NCI-H460 (cell line): Measurements from ENCODE around the gene DNM3. TPM values are rescaled to one million over a fixed set of nuclear protein-coding genes. Genes with fewer than 3 reads are reported as not detected.

ENCODE experiments used
- DNase-seq: peaks from one replicate; pipeline ENCODE4 v3.0.0-alpha.2; 2016; ENCODE audit warnings: low read depth; ENCODE audit errors: extremely low read depth
- total RNA-seq: library from RNA; depleted of rRNA; stranded (reverse); fragments of >200 nt; shearing (Covaris generic); gene quantifications from 2 replicates; pipeline ENCODE4 v1.2.3, GENCODE V29; 2014

The DNM3 gene
- total RNA-seq, 1 experiment from 2014 or later: 0.27 TPM

- no peak for DNase-seq
These were observed 369.9 kb downstream of the DNM3 start for GRCh38 chr1:172211221-172211620.

GRCh38 chr1:172212124-172212523 lies 370.8 kb downstream of the DNM3 start:
- no peak for DNase-seq

DNA sequence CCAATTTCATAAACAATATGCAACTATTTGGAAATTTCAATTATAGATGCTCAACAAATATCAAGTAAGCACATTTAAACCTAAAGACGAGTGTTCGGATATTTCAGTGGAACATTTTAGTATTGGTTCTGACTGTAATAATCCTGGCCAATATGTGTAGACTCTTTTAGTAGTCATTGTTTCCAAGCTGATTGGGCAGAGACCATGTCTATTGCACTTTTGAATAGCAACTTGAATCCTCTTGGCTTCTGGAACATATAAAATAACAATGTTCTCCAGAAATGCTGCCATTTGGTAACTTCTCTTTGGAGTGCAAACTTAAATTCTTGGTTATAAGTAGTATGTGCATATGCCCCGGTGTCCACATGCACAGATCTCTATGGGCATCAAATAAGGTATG lies 373.7 kb downstream of the DNM3 start:
- DNase-seq: no peak

DNA sequence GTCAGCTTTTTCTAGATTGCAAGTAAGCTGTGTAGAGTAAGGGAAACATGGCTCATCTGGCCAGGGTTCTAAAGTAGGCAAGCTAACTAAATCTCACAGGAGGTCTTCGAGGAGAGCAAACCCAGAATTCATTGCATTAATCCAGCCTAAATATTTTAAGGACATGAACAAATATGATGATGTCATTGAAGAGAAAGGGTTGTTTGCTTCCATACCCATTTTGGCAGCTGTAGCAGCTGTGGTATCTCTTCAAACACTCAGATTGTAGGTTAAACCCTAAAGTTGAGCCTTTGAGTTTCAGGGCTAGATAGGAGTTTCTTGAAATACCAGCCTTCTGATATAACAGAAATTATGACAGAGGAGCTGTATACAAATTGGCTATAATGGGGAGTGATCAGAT lies 378.7 kb downstream of the DNM3 start:
- DNase-seq: no peak

DNA sequence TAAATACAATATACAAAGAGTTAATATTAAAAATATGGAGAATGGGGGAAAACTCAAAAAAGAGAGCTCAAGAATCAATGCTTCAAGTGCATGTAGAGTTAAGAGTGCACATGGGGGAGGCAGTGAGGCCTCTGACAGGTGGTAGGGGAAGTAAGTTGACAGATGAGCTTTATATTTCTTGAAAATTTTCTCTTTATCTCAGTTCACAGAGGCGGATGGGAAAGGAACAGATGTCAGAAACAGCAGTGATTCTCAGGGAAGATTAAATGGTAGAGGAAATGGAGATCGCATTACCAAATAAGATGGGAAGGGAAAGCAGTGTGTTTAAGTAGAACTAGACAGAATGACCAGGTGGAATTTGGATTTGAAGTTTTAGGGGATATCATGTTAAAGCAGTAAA lies 379.1 kb downstream of the DNM3 start:
- no peak for DNase-seq

DNA sequence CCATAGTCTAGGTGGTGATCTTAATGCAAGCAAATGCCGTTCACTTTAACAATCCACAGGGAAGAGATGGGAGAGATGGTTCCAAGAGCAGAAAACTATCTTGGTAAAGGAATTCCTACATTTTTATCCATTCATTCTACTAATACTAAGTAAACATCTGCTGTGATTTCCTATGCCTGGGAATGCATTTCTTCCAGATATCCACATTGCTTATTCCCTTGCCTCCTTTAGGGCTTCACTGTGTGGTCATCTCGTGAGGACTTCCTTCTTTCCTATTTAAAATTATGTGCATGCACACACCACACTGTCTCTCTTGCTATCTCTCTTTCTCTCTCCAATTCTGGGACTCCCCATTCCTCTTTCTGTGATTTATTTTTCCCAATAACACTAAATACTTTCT lies 380.1 kb downstream of the DNM3 start:
- no peak for DNase-seq

- DNase-seq: no peak
These were observed 383.6 kb downstream of the DNM3 start for GRCh38 chr1:172224871-172225270.

- no peak for DNase-seq
These were observed 388.6 kb downstream of the DNM3 start for GRCh38 chr1:172229942-172230341.

DNA sequence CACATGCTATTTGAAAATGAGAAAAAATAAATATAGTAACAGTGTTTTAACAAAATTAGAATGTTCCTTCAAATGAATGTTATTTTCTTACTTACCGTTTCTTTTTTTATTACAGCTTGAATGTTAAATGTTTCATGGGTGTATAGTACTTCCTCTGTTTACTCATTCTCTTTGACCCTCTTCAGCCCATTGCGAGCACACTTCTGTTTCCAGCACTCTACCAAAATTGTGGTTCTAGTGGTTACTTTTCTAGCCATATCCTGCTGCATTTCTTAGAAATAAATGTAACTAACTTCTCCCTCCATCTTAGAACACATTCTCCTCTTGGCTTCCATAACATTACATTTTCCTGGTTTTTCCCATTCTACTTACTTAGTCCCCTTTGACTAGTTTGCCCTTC lies 389.2 kb downstream of the DNM3 start:
- no peak for DNase-seq

GRCh38 chr1:172236958-172237357 lies 395.7 kb downstream of the DNM3 start:
- no peak for DNase-seq

- DNase-seq: no peak
These were observed 396.9 kb downstream of the DNM3 start for GRCh38 chr1:172238158-172238557.

- no peak for DNase-seq
These were observed 397.7 kb downstream of the DNM3 start for GRCh38 chr1:172238965-172239364.

GRCh38 chr1:172239901-172240300 lies 398.6 kb downstream of the DNM3 start:
- no peak for DNase-seq

DNA sequence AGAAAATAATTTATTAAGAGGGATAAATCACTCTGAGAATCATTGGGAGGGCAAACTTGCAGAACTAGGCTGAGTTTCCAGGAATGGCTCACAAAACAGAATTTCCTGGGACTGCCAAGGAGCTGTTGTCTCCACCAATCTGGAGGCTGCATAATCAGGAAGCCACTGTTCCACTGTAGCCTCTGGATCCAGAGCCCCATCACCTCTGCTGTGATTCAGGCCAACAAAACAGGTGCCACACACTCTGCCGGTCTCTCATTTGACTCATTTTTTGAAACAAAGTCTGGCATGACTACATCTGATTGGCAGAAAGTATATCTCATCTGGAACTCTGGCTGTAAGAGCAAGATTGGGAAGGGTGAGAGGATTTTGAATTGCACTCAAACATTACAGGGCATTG lies 400.2 kb downstream of the DNM3 start:
- DNase-seq: no peak

- DNase-seq: no peak
These were observed 403.6 kb downstream of the DNM3 start for GRCh38 chr1:172244865-172245264.

- no peak for DNase-seq
These were observed 404.5 kb downstream of the DNM3 start for GRCh38 chr1:172245788-172246187.

DNA sequence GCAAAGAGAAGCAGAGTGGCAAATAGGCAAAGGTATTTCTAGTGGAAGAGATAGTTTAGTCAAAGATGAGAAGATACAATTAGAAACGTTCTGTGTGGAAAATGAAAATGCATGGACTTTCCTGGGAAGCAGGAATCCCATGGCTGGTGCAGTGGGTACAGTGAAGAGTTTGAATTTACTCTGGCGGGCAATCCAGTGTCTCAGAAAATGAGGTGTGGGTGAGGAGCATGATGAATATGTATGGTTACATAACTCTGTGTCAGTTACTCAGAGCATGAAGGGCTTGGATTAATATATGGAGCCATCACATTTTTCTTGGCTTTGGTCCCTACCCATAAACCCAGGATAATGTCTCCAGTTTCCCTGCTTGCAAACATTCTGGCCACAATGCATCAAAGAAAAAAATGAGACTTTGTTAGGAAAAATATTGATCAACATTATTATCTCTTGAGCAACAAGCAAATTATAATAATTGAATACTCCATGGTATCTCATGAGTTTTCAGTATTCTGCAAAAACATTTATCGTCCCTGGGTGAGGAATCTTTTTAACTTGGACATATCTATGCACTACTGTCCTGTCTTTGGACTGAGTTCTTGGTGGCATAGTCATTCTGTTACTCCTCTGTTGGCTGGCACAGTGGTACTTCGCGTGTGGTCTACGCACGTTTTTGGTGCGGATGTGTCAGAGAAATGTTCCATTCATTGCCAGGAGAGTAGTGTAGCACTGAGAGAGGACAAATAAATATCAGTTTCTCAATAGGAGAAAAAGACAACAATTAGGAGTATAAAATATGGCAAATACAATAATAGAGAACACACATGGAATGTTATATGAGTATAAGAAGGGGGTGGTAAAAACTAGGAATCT lies 405.5 kb downstream of the DNM3 start:
- no peak for DNase-seq

- DNase-seq: no peak
These were observed 410.2 kb downstream of the DNM3 start for GRCh38 chr1:172251486-172251885.

- DNase-seq: no peak
These were observed 411.0 kb downstream of the DNM3 start for GRCh38 chr1:172252321-172252720.

DNA sequence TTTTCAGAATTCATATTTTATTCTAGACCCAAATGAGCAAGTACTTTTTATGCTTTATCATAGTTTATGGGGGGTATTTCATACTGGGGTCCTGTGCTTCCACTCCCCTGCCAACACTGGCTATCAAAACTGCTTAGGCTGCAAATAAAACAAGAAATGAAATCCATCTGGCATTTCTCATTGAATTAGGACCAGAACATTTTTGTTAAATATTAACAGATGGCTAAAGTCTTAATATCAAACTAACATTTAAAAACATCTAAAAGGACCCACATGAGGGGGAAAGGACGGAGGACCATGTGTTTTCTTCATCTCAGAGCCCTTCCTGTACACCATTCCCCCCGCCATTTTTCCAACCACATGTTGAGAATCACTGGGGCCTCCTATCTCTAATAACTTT lies 411.7 kb downstream of the DNM3 start:
- DNase-seq: no peak

DNA sequence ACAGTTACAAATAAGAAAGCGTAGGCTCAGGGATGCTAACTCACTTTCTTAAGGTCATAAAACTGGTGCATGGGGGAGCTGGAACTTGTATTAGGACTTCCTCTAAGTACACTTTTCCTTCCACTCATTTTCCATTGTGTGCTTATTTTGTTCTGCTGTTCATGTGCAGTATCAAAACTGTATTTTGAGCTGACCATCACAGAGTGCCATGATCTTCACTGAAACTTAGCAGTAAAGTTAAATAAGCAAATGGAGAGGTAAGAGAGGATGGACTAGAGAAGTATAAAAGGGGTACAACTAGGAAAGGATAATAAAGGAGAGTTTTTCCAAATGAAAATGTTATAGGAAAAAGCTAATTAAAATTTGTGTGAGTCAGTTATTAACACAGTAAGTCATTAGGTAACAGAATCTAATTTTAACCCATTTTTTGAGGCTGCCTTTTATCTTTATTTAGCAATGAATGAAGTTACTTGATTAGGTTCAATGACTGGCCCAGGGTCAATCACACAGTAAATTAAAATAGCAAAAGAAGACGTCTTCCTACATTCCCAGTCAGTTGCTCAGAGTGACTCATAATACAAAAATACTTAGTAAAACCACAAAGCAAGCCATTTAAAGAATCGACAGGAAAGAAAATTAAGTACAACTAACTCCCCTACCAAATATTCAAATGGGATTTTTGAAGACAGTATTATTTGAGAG lies 413.4 kb downstream of the DNM3 start:
- DNase-seq: peak; percentile 29

DNA sequence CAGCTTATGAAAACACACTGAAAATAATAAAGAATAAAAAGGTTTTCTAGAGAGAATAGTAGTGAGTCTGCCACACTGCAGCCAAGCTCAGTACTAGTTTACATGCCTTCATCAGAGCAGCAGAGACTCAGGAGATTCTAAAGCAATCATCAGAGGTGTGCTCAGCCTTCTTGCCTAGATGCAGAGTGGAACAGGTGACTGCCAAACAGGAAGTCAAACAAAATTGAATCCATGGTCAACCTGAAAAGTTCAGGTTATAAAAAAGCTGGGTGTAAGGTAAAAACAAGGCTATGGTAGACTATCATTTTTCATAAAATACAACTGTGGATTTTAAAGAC lies 413.9 kb downstream of the DNM3 start:
- DNase-seq: no peak
